ENCODE measurements around the gene LUC7L. TPM values are rescaled to one million over a fixed set of nuclear protein-coding genes. Genes with fewer than 3 reads are reported as not detected.
"Not testable (repeated sequence)": the region's sequence is repeated elsewhere in the genome, so short reads cannot be mapped to it uniquely, and the experiment has no call there.

The LUC7L gene
- polyA plus RNA-seq, 1 donor, result 168 TPM

DNA sequence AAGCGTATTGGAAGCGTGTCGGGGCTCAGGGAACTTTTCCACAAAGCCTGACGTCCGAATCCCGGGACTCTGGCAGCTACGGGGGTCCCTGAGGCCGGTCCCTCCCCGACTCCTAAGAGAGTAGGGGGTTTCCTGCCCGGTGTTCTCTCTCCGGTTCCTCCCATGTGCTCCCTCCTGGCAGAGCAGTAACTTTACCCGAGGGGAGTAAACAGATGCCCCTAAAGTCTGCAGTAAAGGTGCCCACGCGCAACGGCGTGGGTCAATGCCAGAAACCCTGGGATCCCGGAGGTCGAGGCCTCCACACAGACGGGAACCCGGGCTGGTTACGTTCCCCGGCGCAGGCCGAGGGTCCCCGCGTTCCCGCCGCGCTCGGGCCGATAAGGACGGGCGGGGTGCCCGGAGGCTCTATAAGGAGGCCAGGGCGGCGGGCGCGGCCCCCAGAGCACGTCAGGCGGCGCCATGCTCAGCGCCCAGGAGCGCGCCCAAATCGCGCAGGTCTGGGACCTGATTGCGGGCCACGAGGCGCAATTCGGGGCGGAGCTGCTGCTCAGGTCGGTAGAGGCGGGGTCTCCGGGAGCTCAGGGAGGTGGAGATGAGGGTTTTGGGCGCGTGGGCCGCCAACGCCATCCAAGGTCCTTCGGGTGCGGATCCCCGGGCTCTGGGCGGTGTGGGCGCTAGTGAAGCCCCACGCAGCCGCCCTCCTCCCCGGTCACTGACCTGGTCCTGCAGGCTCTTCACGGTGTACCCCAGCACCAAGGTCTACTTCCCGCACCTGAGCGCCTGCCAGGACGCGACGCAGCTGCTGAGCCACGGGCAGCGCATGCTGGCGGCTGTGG lies 63.5 kb downstream of the LUC7L start, which contains the start of gene HBM:
TSS of gene HBM (plus strand) at position 440 of the 836 bp plus-strand sequence. CDS start at position 460, 20 bp downstream.
- no peak for DNase-seq

DNA sequence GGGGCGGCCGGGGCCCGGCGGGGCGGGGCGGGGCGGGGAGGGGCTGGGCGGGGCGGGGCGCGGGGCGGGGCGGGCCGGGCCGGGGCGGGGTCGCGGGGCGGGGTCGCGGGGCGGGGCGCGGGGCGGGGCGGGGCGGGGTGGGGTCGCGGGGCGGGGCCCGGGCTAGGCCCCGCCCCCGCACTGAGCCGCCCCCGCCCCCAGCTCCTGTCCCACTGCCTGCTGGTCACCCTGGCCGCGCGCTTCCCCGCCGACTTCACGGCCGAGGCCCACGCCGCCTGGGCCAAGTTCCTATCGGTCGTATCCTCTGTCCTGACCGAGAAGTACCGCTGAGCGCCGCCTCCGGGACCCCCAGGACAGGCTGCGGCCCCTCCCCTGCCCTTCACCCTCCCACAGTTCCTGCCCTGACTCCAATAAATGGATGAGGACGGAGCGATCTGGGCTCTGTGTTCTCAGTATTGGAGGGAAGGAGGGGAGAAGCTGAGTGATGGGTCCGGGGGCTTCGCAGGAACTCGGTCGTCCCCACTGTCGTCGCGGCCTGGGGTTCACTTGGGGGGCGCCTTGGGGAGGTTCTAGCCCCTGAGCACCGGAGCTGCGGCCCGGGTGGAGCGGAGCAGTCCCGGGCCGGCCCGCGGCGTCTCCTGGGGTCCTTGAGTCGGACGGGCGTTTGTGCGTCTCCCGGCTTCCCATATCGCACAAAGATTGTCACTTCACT lies 64.3 kb downstream of the LUC7L start:
- no peak for DNase-seq

DNA sequence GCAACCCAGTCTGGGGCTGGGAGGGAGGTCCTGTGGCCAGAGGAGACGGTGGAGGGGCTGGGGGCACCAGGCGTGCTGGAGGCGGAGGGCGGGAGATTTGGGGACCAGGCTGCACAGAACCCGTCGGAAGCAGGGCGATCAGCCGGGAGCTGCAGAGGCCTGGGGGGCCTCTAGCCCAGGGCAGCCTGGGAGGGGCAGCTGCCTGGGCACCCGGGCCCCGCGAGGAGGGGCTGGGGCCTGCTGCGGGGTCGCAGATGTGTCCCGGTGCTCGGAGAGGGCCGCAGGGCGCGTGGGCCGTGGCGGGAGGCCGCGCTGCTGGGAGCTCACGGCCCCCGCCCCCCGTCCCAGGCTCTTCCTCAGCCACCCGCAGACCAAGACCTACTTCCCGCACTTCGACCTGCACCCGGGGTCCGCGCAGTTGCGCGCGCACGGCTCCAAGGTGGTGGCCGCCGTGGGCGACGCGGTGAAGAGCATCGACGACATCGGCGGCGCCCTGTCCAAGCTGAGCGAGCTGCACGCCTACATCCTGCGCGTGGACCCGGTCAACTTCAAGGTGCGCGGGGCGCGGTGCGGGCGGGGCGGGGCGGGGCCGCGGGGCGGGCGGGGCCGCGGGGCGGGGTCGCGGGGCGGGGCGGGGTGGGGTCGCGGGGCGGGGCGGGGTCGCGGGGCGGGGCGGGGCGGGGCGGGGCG lies 65.0 kb downstream of the LUC7L start:
- not testable (repeated sequence) for DNase-seq

DNA sequence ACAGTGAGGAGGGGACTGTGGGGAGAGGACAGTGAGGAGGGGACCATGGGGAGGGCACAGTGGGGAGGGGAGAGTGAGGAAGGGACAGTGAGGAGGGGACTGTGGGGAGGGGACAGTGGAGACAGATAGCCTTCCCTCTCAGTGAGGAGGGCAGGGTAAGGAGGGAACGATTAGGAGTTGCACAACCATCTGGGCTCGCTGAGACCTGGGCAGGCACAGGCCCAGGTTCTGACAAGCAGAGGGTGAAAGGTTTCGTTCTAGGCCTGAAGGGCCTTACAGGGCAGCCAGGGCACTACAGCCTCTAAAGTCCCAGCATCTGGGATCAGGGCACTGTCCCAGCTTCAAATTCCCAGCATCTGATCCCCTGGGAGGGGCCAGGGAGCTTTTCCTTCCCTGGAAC lies 65.6 kb downstream of the LUC7L start:
- not testable (repeated sequence) for DNase-seq

DNA sequence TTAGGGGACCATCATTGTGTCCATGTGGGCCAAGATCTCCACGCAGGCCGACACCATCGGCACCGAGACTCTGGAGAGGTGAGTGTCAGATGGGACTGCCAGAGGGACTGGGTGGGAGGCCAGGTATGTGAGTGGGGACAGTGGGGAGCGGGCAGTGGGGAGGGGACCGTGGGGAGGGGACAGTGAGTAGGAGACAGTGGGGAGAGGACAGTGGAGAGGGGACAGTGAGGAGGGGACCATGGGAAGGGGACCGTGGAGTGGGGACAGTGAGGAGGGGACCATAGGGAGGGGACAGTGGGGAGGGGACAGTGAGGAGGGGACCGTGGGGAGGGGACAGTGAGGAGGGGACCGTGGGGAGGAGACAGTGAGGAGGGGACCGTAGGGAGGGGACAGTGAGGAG lies 66.1 kb downstream of the LUC7L start:
- not testable (repeated sequence) for DNase-seq

DNA sequence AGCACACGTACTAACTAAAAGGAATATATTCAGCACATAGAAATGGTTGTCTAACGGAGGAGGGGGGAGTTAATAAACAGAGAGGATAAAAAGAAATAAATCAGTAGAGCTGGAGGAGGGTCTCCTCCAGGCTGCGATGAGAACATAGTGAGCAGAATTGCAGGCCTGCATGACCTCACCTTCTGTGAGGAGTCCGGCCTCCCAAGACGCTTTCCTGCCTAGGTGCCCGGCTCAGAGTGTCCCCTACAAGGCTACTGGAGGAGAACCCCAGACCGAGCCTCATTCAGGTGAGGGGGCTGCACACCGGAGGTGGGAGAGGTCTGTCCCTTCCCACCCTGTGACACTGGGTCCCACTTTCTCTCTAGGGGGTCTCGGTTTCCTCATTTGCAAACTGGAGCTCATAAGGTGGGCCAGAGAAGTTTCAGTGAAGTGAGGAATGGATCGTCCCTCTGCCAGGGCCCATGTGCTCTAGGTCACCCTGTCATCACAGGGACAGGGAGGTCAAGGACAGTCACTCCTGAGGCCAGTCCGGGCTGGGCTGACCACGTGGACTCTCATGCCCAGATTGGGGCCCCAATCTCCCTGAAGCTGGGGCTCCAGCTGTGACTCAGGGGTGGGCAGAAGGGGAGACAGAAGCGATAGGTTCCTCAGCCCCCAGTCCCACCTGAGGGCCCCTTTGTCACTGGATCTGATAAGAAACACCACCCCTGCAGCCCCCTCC lies 66.8 kb downstream of the LUC7L start:
- DNase-seq, result no peak

DNA sequence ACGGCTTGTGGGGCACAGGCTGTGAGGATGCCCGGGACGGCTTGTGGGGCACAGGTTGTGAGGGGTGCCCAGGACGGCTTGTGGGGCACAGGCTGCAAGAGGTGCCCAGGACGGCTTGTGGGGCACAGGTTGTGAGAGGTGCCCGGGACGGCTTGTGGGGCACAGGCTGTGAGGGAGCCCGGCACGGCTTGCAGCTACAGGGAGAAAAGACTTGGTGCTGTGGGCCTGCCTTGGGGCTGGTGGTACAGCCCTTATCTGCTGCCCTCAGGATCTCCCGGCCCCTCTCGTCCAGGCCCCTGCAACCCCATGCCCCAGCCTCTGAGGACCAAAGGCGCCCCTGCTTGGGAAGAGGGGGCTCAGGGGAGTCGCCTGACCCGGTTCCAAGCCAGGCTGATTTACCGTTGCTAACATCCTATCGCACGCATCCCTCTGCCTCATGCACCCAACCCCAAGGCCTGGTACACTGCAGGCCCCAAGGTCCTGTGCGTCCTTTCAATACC lies 68.5 kb downstream of the LUC7L start:
- DNase-seq, result no peak

DNA sequence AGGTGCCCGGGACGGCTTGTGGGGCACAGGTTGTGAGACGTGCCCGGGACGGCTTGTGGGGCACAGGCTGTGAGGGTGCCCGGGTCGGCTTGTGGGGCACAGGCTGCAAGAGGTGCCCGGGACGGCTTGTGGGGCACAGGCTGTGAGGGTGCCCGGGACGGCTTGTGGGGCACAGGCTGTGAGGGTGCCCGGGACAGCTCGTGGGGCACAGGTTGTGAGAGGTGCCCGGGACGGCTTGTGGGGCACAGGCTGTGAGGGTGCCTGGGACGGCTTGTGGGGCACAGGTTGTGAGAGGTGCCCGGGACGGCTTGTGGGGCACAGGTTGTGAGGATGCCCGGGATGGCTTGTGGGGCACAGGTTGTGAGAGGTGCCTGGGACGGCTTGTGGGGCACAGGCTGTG lies 69.0 kb downstream of the LUC7L start:
- DNase-seq, result not testable (repeated sequence)

DNA sequence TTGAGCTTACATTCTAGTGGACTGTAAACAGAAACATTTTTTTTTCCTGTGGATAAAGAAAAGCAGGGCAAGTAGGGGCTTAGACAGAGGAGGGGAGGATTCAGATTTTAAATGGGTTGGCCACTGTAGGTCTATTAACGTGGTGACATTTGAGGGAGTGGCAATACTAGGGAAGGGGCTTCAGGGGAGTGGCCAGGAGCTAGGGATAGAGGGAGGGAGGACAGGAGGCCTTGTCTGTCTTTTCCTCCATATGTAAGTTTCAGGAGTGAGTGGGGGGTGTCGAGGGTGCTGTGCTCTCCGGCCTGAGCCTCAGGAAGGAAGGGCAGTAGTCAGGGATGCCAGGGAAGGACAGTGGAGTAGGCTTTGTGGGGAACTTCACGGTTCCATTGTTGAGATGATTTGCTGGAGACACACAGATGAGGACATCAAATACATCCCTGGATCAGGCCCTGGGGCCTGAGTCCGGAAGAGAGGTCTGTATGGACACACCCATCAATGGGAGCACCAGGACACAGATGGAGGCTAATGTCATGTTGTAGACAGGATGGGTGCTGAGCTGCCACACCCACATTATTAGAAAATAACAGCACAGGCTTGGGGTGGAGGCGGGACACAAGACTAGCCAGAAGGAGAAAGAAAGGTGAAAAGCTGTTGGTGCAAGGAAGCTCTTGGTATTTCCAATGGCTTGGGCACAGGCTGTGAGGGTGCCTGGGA lies 70.0 kb downstream of the LUC7L start:
- DNase-seq, result no peak

DNA sequence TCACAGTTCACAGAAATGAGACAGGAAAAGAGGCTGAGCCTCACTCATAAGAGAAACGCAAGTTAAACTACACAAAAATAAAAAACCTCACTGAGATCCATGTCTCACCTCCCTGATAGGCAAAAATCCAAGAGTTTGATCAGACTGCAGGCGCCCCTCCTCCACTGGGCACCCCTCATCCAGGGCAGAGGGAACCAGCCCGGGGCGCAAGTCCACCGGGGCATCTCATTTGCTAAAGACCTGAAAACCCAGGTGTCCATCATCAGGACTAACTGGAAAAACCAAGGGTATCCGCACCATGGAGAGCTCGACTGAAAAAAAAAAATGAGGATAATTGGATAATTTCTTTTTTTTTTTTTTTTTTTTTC lies 74.2 kb downstream of the LUC7L start:
- no peak for DNase-seq

DNA sequence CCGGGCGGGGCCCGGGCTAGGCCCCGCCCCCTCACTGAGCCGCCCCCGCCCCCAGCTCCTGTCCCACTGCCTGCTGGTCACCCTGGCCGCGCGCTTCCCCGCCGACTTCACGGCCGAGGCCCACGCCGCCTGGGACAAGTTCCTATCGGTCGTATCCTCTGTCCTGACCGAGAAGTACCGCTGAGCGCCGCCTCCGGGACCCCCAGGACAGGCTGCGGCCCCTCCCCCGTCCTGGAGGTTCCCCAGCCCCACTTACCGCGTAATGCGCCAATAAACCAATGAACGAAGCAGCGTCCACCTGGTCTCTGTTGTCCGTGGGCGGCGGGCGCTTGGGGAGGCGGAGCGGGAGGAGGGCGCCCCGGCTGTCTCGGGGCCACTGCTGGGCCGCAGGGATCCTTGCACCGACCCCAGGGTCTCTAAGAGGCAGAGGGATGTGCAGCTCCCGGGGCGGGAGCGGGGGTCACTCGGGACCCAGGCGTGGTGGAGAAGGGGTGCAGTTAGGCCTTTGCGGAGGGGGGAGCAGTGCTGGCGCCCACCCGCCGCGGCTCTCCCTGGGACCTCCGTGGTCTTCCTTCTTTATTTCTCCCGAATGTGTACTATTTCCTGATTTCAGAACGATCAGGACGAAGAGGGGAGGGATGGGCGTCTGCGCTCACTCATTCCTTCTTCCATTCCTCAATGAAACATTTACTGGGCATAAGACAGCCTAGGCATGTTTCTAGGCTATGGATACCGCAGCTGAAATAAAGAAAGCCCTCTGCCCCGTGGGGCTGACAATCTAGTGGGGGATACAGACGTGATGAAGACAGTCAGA lies 74.8 kb downstream of the LUC7L start:
- no peak for DNase-seq

DNA sequence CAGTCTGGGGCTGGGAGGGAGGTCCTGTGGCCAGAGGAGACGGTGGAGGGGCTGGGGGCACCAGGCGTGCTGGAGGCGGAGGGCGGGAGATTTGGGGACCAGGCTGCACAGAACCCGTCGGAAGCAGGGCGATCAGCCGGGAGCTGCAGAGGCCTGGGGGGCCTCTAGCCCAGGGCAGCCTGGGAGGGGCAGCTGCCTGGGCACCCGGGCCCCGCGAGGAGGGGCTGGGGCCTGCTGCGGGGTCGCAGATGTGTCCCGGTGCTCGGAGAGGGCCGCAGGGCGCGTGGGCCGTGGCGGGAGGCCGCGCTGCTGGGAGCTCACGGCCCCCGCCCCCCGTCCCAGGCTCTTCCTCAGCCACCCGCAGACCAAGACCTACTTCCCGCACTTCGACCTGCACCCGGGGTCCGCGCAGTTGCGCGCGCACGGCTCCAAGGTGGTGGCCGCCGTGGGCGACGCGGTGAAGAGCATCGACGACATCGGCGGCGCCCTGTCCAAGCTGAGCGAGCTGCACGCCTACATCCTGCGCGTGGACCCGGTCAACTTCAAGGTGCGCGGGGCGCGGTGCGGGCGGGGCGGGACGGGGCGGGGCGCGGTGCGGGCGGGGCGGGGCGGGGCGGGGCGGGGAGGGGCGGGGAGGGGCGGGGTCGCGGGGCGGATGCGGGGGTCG lies 75.6 kb downstream of the LUC7L start:
- DNase-seq, result not testable (repeated sequence)

DNA sequence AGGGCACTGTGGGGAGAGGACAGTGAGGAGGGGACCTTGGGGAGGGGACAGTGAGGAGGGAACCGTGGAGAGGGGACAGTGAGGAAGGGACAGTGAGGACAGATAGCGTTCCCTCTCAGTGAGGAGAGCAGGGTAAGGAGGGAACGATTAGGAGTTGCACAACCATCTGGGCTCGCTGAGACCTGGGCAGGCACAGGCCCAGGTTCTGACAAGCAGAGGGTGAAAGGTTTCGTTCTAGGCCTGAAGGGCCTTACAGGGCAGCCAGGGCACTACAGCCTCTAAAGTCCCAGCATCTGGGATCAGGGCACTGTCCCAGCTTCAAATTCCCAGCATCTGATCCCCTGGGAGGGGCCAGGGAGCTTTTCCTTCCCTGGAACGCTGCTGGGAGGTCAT lies 76.1 kb downstream of the LUC7L start:
- not testable (repeated sequence) for DNase-seq

DNA sequence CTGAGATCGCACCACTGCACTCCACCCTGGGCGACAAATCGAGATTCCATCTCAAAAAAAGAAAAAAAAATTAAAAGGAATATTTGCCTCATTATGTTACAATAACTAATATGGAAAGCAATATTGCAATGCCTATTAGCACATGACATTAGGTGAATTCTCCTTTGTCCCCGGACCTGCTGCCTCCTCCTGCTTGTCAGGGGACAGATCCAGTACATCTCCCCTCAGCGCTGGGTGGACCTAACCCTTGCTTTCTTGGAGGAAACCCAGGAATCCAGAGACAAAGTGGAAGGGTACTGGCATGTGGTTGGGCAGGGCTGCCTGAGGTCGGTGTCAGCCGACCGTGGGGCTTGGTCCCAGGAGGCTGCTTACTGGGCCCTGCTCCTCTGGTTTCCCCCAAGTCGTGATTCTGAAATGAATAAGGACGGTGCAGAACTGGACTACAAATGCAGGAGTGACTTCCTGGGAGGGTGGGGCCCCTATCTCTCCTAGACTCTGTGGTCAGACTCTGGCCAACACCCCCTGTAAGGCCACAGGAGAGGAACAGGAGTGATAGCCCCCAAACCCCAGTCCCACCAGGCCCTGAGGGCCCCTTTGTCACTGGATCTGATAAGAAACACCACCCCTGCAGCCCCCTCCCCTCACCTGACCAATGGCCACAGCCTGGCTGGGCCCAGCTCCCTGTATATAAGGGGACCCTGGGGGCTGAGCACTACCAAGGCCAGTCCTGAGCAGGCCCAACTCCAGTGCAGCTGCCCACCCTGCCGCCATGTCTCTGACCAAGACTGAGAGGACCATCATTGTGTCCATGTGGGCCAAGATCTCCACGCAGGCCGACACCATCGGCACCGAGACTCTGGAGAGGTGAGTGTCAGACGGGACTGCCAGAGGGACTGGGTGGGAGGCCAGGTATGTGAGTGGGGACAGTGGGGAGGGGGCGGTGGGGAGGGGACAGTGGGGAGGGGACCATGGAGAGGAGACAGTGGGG lies 76.8 kb downstream of the LUC7L start, which contains the start of gene HBZ:
TSS of gene HBZ (plus strand) at position 504 of the 988 bp plus-strand sequence. CDS start at position 770, 266 bp downstream.
- no peak for DNase-seq

DNA sequence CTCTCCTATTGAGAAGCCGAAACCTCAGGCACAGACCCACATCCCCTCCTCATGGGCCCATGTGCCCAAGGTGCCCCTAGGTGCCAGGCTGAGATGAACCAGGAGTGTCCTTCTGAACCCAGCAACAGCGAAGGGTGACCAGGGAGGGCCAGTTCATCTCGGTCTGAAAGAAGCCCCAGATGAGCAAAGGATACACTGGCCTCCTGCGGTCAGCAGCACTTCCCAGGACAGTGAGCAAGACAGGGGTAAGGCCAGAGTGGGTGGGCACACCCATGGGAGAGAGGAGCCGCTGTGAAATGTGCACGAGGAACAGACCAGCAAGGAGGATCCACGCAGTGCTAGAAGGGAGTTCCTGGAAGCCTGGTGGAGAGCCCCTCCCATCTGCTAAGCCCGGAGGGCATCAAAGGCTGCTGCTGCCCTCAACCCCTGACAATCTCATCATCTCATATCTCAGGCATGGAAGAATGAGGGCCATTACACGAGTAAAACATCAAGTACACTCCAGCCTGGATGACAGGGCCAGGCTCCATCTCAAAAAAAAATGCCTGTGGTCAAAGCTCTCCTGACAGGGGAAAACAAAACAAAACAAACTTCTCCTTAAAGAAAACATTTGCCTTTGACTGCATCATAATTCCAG lies 80.1 kb downstream of the LUC7L start:
- DNase-seq, result no peak

DNA sequence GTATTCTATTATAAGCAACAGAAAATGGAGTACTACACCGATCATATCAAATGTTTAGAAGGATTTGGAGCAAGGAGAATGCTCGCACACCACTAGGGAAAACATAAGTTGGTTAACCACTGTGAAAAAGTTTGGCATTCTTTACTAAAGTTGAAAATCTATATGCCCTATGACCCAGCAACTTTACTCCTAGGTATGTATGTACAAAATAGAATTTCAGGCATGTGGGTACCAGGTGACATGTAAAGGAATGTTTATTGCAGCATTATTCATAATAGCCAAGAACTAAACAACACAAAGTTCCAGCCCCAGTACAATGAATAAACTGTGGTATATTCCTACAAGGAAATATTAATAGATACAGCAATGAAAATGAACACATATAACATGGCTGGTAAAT lies 82.6 kb downstream of the LUC7L start:
- no peak for DNase-seq

DNA sequence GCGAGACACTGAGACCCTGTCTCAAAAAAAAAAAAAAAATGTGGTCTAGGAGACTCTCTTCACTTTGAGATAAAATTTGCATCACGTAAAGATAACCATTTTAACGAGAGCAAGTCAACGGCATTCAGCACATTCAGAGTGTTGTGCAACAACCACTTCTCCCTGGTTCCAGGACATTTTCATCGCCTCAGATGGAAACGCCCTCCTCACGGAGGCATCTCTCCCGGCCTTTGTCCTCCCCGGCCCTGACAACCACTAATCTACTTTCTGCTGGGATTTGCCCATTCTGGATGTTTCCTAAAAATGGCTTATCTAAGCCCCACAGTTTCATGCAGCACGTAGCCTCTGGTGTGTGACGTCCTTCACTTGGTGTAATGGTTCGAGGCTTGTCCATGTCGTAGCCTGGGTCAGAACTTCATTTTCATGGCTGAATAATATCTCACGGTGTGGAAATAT lies 84.4 kb downstream of the LUC7L start:
- no peak for DNase-seq

DNA sequence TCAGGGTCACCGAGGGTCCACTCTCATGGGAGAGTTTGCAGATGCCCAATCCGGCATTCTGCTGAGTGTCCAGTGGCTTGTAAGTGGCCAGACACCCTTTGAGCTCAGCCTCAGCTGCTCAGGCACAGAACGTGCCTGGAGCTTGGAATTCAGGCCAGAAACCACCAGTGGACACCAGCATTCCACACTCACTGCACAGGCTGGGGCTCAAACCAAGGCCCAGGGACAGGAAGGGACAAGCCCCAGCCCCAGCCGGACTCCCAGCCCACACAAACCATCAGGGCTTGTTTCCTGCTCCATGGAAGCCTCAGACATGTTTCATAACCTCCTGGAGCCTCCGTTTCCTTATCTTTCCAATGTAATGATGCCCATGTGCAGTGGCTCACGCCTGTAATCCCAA lies 85.8 kb downstream of the LUC7L start:
- DNase-seq, result no peak
